Measurements from ENCODE around the gene EML6.

Gene EML6

GRCh38 chr2:54879598-54880332, 156.3 kb downstream of the EML6 start:
- DNase-seq (ENCODE audit: low read depth): no peak

DNA sequence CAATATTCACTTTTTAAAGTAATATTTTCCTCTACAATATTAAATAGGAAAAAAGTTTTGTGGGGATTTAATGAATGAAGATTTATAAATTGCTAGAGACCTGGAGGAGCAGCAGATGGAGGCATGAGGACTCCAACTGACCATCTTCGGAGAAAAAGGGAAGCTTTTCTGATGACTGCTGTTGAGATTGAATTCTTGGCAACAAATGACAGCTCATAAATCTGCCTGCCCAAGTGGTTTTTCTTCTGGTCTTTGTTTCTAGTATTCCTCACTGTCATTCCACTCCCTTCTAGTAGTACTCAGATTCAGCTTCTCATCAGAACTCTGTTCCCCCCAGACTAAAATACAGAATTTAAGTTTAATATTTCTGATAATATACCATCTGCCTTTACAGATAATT, 157.0 kb downstream of the EML6 start:
- DNase-seq (ENCODE audit: low read depth): no peak

GRCh38 chr2:54881759-54882158, 158.3 kb downstream of the EML6 start:
- DNase-seq (ENCODE audit: low read depth): no peak

GRCh38 chr2:54885891-54886290, 162.4 kb downstream of the EML6 start:
- DNase-seq (ENCODE audit: low read depth): no peak

DNA sequence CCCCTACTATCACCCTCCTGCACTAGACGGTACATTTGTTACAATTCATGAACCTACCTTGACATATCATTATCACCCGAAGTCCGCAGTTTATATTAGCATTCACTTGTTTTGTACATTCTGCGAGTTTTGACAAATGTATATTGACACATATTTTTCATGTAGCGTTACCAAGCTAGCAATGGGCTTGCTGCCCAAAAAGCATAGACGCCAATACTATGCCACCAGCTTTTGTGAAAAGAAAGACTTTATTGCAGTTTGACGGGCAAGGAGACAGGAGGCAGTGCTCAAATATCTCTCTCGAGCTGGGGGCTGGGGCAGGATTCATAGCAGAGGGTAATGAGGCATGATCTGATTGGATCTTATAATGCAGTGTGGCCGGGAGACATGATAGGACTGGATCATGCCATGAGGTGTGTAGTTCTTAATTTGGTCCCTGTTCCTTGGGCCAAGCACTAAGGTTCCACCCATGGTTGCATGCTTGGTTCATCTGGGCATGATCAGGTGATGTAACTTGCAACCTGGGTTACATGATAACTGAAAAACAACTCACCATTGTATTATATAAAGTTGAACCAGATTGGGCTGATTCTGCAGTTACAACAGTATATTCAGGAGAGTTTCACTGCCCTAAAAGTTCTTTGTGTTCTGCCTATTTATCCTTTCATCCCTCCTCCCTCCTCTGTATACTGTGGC, 164.5 kb downstream of the EML6 start:
- no peak for DNase-seq (ENCODE audit: low read depth)

DNA sequence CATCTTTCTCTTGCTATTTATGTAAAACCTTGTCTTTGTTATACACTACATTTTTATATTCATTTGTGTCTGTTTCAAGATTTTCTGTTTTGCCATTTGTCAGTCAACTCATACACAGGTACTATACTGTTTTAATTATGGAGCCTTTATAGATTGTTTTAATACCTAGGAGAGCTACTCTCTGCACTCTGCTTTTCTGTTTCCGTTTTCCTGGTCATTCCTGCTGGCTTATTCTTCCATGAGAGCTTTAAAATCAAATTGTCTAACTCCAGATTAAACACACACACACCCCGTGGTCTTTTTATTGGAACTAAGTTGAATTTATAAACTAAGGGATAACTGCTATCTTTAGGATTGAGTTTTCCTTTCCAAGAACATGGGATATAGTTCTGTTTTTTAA, 165.6 kb downstream of the EML6 start:
- no peak for DNase-seq (ENCODE audit: low read depth)

DNA sequence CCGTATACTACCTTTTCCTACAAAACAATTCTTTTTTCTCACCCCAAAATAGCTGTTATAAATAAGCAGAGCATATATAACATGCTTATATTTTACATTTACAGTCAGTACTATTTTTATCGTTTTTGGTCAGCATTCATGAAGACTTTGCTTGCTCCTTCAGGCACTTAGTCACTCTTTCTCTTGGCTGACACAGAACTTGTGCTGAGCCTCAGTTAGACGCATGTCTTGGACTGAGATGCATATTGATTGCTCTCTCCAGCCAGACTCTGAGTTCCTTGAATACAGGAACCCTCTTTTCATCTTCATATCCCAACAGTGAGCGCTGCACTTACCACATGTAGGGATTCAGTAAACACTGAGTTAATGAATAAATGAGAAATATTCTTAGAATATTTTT, 168.4 kb downstream of the EML6 start:
- no peak for DNase-seq (ENCODE audit: low read depth)

DNA sequence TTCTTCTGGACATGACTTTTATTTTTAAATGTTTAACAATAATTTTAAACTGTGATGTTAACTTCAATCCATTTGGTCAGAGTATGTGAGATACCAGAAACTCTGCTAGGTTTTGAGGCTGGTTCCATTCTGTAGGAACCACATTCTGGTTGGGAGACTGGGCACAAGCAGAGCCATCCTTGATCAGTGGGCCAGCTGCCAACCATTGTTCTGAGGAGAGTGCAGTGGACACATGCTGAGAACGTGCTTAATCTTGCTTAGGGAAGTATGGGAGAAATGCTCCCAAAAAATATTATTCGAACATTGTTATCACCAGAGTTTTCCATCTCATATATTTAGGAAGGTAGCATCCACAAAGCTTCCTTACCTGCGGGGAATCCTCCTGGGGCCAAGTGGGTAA, 171.0 kb downstream of the EML6 start:
- no peak for DNase-seq (ENCODE audit: low read depth)

DNA sequence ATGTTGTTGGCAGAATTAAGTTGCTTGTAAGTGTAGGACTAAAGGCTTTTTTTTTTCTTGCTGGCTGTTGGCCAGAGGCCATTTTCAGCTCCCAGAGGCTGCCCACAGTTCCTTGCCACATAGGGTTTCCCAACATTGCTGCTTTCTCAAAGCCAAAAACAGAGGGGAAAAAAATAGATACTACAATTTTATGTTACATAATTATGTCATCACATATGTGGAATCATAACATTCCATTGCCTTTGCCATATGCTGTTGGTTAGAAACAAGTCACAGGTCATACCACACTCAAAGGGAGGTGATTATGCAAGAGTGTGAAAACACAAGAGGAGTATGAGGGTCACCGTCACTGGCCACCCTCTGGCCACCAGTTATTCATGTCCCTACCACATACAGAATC, 172.3 kb downstream of the EML6 start:
- no peak for DNase-seq (ENCODE audit: low read depth)

GRCh38 chr2:54897420-54898310, 174.2 kb downstream of the EML6 start:
- DNase-seq (ENCODE audit: low read depth): no peak

GRCh38 chr2:54898456-54899226, 175.2 kb downstream of the EML6 start:
- no peak for DNase-seq (ENCODE audit: low read depth)

DNA sequence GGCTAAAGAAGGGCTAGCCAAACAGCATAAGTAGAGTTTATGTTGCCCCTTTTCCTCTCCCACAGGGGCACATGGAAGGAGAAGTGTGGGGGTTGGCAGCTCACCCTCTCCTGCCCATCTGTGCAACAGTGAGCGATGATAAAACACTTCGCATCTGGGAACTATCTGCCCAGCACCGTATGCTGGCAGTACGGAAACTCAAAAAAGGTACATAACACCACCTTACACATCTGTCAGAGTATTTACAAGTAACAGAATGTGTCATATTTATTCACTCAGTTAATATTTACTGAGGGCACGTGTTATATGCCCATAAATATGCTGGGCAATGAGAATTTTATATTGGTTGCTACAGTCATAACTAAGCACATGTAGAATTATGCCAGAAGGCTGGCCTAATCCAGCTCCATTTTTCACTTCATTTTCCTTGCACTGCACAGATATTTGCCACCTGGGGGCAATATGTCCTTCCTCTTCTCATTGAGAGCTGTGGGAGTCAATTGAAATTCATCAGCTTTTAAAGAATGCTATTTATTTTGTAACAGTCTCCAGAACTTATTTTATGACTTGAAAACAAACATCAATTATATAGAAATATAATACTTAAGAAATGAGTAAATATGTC, 176.2 kb downstream of the EML6 start:
- DNase-seq (ENCODE audit: low read depth): no peak

DNA sequence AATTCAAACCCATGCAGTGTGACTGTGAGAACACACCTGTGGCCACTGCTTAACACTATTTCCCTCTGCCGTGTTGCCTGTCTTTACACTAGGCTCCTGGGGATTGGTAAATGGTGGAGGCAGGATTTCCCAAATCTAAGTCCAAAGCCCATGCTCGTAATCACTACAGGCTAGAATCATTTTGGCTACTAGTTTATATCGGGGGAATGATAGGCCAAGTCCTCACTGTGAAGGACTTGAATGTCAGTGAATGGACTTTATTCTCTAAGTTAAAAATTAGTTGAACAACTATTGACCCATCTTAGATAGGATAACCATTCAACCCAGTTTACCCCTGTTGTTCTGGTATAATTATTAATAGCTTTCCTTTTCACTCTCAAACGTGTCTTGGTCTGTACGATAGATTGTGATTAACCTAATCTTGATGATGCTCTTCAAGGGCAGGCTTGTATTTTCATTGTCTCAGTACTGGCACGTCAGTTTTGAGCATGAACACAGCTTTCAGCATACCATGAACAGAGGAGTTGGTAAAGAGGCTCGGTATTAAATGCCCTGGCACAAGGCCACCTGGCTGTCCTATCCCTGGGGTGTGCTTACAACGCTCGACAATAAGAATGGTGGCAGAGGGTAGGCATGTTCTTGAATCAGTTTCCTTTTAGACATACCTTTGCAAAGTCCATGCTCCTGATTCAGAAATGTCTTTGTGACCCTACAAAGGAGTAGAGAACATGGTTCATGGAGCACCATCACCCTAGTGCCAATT, 177.9 kb downstream of the EML6 start:
- no peak for DNase-seq (ENCODE audit: low read depth)

DNA sequence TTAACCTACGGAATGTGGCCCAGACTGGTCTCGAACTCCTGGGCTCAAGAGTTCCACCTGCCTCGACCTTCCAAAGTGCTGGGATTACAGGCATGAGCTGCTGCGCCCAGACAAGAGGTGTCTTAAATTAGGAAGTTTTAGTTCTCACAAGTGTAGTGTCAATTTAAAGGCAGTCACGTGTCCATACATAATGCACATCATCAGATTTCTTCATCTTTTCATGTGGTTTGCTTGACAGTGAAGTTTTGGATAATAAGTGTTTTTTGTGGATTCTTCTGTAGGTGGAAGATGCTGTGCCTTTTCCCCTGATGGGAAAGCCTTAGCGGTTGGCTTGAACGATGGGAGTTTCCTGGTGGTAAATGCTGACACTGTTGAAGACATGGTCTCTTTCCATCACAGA, 179.3 kb downstream of the EML6 start:
- DNase-seq (ENCODE audit: low read depth): no peak

- peak; percentile 43 for DNase-seq (ENCODE audit: low read depth)
Measured at GRCh38 chr2:54903736-54904554, 180.5 kb downstream of the EML6 start.

GRCh38 chr2:54904836-54905235, 181.4 kb downstream of the EML6 start:
- DNase-seq (ENCODE audit: low read depth): no peak

DNA sequence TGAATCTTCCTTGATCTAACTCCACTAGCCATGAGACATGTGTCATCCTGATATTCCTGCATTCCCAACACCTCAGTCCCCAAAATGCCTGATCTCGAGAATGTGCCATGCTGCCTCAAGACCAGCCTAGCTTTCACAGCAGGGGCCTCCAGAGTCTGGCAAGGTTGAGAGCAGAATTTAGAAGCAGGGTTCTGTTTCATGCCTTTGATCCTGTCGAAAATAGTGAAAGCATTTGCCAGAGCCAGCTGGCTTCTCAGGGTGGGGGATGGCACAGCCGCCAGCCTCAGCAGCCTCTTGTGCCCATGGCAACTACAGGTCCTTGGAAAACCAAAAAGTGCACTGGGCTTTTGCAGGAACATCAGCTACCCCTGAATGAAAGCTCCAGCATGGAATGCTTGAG, 183.3 kb downstream of the EML6 start:
- no peak for DNase-seq (ENCODE audit: low read depth)

DNA sequence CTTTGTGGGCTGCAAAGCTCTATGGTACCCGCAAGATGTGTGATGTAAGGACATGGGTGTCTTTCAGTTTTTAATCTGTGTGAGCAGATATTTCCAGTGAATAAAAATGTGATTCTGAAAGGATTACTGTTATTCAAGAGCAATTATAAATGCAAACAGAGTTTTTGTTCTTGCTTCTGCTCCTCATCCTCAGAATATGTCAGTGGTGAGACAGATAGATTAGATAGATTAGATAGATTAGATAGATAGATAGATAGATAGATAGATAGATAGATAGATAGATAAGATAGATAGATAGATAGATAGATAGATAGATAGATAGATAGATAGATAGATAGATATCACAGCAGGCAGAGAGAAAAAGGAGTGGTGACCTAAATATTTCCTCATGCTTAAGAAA, 184.2 kb downstream of the EML6 start:
- no peak for DNase-seq (ENCODE audit: low read depth)

- no peak for DNase-seq (ENCODE audit: low read depth)
Measured at GRCh38 chr2:54908591-54908990, 185.1 kb downstream of the EML6 start.

DNA sequence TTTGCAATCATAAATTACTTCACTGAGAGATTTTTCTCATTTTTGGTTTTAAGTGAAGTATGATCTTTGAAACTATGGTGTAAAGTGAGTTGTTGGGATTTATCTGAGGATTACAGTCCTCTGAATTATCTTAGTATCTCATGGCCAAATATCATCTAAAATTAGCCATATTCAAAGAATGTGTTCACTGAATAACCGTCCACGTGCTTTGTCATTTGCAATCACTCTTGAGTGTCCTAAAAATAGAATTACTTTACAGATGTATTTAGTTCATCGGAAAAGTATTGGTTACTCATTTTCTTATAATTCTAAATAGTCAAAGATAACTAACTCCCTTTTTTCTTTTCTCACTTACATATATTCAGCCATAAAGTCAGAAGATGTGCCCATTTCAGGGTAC, 185.5 kb downstream of the EML6 start:
- no peak for DNase-seq (ENCODE audit: low read depth)
